ENCODE data around the gene TUSC2.
A peak's percentile ranks its signal among the peaks of the same experiment; 100 is the strongest.
"Not testable (repeated sequence)": the region's sequence is repeated elsewhere in the genome, so short reads cannot be mapped to it uniquely, and the experiment has no call there.

The TUSC2 gene

GRCh38 chr3:50294492-50295403 lies 33.3 kb downstream of the TUSC2 start:
- no peak for DNase-seq (ENCODE audit: low read depth in 2 of 2)

- no peak for DNase-seq (ENCODE audit: low read depth in 2 of 2)
These were observed 33.9 kb downstream of the TUSC2 start for GRCh38 chr3:50294089-50294488.

- DNase-seq (ENCODE audit: low read depth in 2 of 2): no peak
These were observed 34.8 kb downstream of the TUSC2 start for GRCh38 chr3:50293079-50293801.

- peak; percentile 92 to 93 for DNase-seq (ENCODE audit: low read depth in 2 of 2)
These were observed 35.6 kb downstream of the TUSC2 start, which contains the start of gene IFRD2 for GRCh38 chr3:50292159-50293078. IFRD2 (minus strand) TSS chr3:50292429; CDS start chr3:50292274, 155 bp downstream.

- no peak for DNase-seq (ENCODE audit: low read depth in 2 of 2)
These were observed 37.8 kb downstream of the TUSC2 start for GRCh38 chr3:50290161-50290641.

- DNase-seq (ENCODE audit: low read depth in 2 of 2): no peak
These were observed 38.9 kb downstream of the TUSC2 start for GRCh38 chr3:50289130-50289529.

GRCh38 chr3:50288387-50289007 lies 39.5 kb downstream of the TUSC2 start:
- no peak for DNase-seq (ENCODE audit: low read depth in 2 of 2)

- DNase-seq (ENCODE audit: low read depth in 2 of 2): no peak
These were observed 40.8 kb downstream of the TUSC2 start for GRCh38 chr3:50287262-50287661.

GRCh38 chr3:50286322-50287227 lies 41.4 kb downstream of the TUSC2 start:
- DNase-seq (ENCODE audit: low read depth in 2 of 2): no peak

- not testable (repeated sequence) for DNase-seq (ENCODE audit: low read depth in 2 of 2)
These were observed 43.9 kb downstream of the TUSC2 start for GRCh38 chr3:50284121-50284520.

GRCh38 chr3:50279255-50280016 lies 48.6 kb downstream of the TUSC2 start:
- no peak for DNase-seq (ENCODE audit: low read depth in 2 of 2)

- DNase-seq (ENCODE audit: low read depth in 2 of 2): no peak
These were observed 49.2 kb downstream of the TUSC2 start, which contains the start of gene LSMEM2 for GRCh38 chr3:50278880-50279224. LSMEM2 (plus strand) TSS chr3:50279087; CDS start chr3:50279114, 27 bp downstream.

GRCh38 chr3:50278123-50278879 lies 49.7 kb downstream of the TUSC2 start:
- DNase-seq (ENCODE audit: low read depth in 2 of 2): no peak

- no peak for DNase-seq (ENCODE audit: low read depth in 2 of 2)
These were observed 51.3 kb downstream of the TUSC2 start for GRCh38 chr3:50276762-50277101.

GRCh38 chr3:50275996-50276761 lies 51.8 kb downstream of the TUSC2 start:
- DNase-seq (ENCODE audit: low read depth in 2 of 2): no peak

- no peak for DNase-seq (ENCODE audit: low read depth in 2 of 2)
These were observed 52.7 kb downstream of the TUSC2 start for GRCh38 chr3:50275141-50275995.

Data from stimulated activated CD4-positive, alpha-beta T cell treated with anti-CD3 and anti-CD28 coated beads, Interleukin-12 subunit alpha, Interleukin-12 subunit beta, amount 100 ng/mL, for 24 hours (primary cell).